Measurements from ENCODE around the gene STEAP3.

DNA sequence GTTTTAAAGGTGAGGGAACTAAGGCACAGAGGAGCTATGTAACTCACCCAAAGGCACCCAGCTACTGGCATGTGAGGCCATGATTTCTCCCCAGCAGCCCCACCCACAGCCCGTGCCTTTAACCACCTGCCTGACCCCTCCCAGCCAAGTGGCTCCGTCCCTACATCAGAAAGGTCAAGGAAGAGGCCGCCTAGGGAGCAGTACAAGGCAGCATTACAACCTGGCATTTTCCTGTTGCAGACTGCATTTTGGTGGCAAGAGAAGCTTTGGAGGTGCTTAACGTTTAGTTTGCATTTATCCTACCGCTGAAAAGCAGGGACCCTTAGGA lies 17.5 kb downstream of the STEAP3 start:
- TF ChIP-seq ZNF274 (IDR thresholded peaks at IDR 0.05; ENCODE audit: low read depth, low read length) (no peak), SUZ12 (IDR thresholded peaks at IDR 0.05; ENCODE audit: extremely low read depth, insufficient read depth, insufficient read length) (no peak)

Measured in NT2/D1 (cell line).